T-cell (primary cell): ENCODE data around the gene SF3A1. TPM values are rescaled to one million over a fixed set of nuclear protein-coding genes. Genes with fewer than 3 reads are reported as not detected.

Experiments
- ATAC-seq, 4 experiments: fragments of 200-7000 bp in 3 of 4; fragments of 150-1000 bp in 1 of 4; cut with Tn5 transposase; replicated peaks in 1 of 4; 1 replicate in 3 of 4; 2 replicates in 1 of 4; pipeline ENCODE4 v1.10.0; 2021; ENCODE audit warnings: moderate library complexity in 3 of 4, mild to moderate bottlenecking in 2 of 4, moderate number of reproducible peaks in 1 of 4
- CTCF ChIA-PET, 2 donors: fragments of 300-600 bp; sonication (Branson Sonifier 250); formaldehyde crosslinking; loops; one replicate each; lab custom pipeline; 2022; ENCODE audit warnings: antibody characterized with exemption in 2 of 2; lab: Charles Lee
- POLR2A ChIA-PET, 2 donors: fragments of 300-600 bp; sonication (Branson Sonifier 250); formaldehyde crosslinking; loops; one replicate each; lab custom pipeline; 2022; ENCODE audit warnings: antibody characterized with exemption in 2 of 2; lab: Charles Lee
- DNase-seq, 35 experiments: peaks; one replicate each; pipeline versions ENCODE4 v3.0.0 to v3.0.0-alpha.2; 2013 to 2023
- H3K27ac ChIP-seq: one replicate; pipeline ENCODE4 v1.5.1; 2013; ENCODE audit warnings: low read length
- H3K27me3 ChIP-seq, 2 experiments: replicated peaks in 1 of 2; 1 replicate in 1 of 2; 2 replicates in 1 of 2; pipeline versions ENCODE4 v1.6.1 to v1.7.0; 2013; ENCODE audit warnings: low read length in 1 of 2, mixed read lengths in 1 of 2; ENCODE audit not compliant: control insufficient read depth in 2 of 2, insufficient read depth in 2 of 2; ENCODE audit errors: extremely low read depth in 1 of 2
- H3K36me3 ChIP-seq, 2 donors: 1 replicate in 1 of 2; 2 replicates in 1 of 2; pipeline versions ENCODE4 v1.6.1 to v1.7.0; 2013; ENCODE audit warnings: low read length in 1 of 2; ENCODE audit not compliant: control insufficient read depth in 2 of 2, insufficient read depth in 1 of 2; ENCODE audit errors: extremely low read depth in 1 of 2
- H3K4me1 ChIP-seq, 2 experiments: 1 replicate in 1 of 2; 2 replicates in 1 of 2; pipeline versions ENCODE4 v1.6.1 to v1.7.0; 2013; ENCODE audit warnings: low read length in 2 of 2, mixed read lengths in 1 of 2; ENCODE audit not compliant: insufficient read depth in 2 of 2, control insufficient read depth in 1 of 2; ENCODE audit errors: extremely low read depth in 1 of 2
- H3K4me3 ChIP-seq, 2 donors: 1 replicate in 1 of 2; 2 replicates in 1 of 2; pipeline versions ENCODE4 v1.5.1 to v1.7.0; 2013; ENCODE audit warnings: mild to moderate bottlenecking in 2 of 2, low read length in 1 of 2, moderate library complexity in 1 of 2; ENCODE audit not compliant: control insufficient read depth in 1 of 2; ENCODE audit errors: extremely low read depth in 1 of 2
- H3K9me3 ChIP-seq: 2 replicates; pipeline ENCODE4 v1.7.0; 2013
- H3K27ac Mint-ChIP-seq, 2 donors: one replicate each; pipeline ENCODE4 v1.8.0; 2020 to 2021; ENCODE audit warnings: mild to moderate bottlenecking in 2 of 2, mixed read lengths in 2 of 2
- H3K27me3 Mint-ChIP-seq, 2 donors: one replicate each; pipeline ENCODE4 v1.8.0; 2021 to 2022; ENCODE audit warnings: mixed read lengths in 2 of 2
- H3K36me3 Mint-ChIP-seq: one replicate; pipeline ENCODE4 v1.8.0; 2021; ENCODE audit warnings: mixed read lengths
- H3K4me1 Mint-ChIP-seq, 3 donors: one replicate each; pipeline ENCODE4 v1.8.0; 2020 to 2022; ENCODE audit warnings: mixed read lengths in 3 of 3, mild to moderate bottlenecking in 1 of 3
- H3K4me3 Mint-ChIP-seq, 3 donors: one replicate each; pipeline ENCODE4 v1.8.0; 2020 to 2022; ENCODE audit warnings: mild to moderate bottlenecking in 3 of 3, mixed read lengths in 3 of 3, moderate library complexity in 3 of 3
- H3K9me3 Mint-ChIP-seq, 3 donors: one replicate each; pipeline ENCODE4 v1.8.0; 2020 to 2022; ENCODE audit warnings: mixed read lengths in 3 of 3
- WGBS: methylation state at CpG from one replicate; pipeline ENCODE4 v1.1.5; 2013; ENCODE audit warnings: missing lambda C conversion rate; ENCODE audit not compliant: insufficient coverage; 5-methylcytosine and 5-hydroxymethylcytosine counted together
- total RNA-seq, 35 experiments: library from RNA in 6 of 35; stranded (reverse) in 6 of 35; fragments of 120-200 nt in 1 of 35; gene quantifications; one replicate each; pipeline versions ENCODE4 v1.2.1 to v1.2.4 and lab custom pipeline; 2013 to 2026

Gene SF3A1
- total RNA-seq, 5 donors from 2014 or later (not counting 1 experiment from before 2014, with no cell fraction given): 272 to 323 (median 292) TPM

GRCh38 chr22:30290342-30291057, 66.2 kb downstream of the SF3A1 start:
- DNase-seq (no peak), ATAC-seq (no peak)
- 67% methylated on average over 1 of the region's 3 CpGs for WGBS
- Mint-ChIP-seq H3K4me3 (peak overlapping the region; percentile 82 to 89 (median 86)), H3K9me3 (no peaks in the 10 kb centered on the region), H3K36me3 (peaks cover 18% of the 10 kb centered on the region), H3K4me1 (peaks cover 47 to 56% (median 49%) of the 10 kb centered on the region in 3 donors), H3K27me3 (no peaks in the 10 kb centered on the region), H3K27ac (peak overlapping the region; percentile 92 to 93)
- H3K9me3 ChIP-seq: no peaks in the 10 kb centered on the region
- CTCF ChIA-PET: interaction anchor here (0.5 to 4.4 kb wide), 13 partner anchors 16 to 133 kb away, joined by 3 to 83 read pairs (median 4); partner anchors contain the start of genes RNF215 (in 1 of the 2), SEC14L2 (in 1 of the 2) and TBC1D10A (in 1 of the 2)
- H3K4me3 ChIP-seq: peak overlapping the region; percentile 66 to 74
- POLR2A ChIA-PET: interaction anchor here (0.5 to 1.5 kb wide), 4 partner anchors 9 to 996 kb away, joined by 3 to 5 read pairs (median 3); partner anchors contain the start of genes CCDC157 (in 1 of the 2) and SF3A1 (in 1 of the 2)
- H3K27me3 ChIP-seq: no peaks in the 10 kb centered on the region
- H3K4me1 ChIP-seq: peaks cover 16 to 61% of the 10 kb centered on the region in 2 experiments
- H3K27ac ChIP-seq: peak overlapping the region; percentile 61
- H3K36me3 ChIP-seq: peaks cover 25 to 35% of the 10 kb centered on the region in 2 donors

- H3K36me3 Mint-ChIP-seq: peaks cover 21% of the 10 kb centered on the region
- Histone ChIP-seq H3K4me3 (peak overlapping the region; percentile 66 to 74), H3K4me1 (peaks cover 16 to 56% of the 10 kb centered on the region in 2 experiments), H3K27ac (peak overlapping the region; percentile 61), H3K9me3 (no peaks in the 10 kb centered on the region), H3K27me3 (no peaks in the 10 kb centered on the region), H3K36me3 (peaks cover 25 to 33% of the 10 kb centered on the region in 2 donors)
- peak overlapping the region; percentile 82 to 89 (median 86) for H3K4me3 Mint-ChIP-seq
- H3K27me3 Mint-ChIP-seq: no peaks in the 10 kb centered on the region
- POLR2A ChIA-PET: interaction anchor here in 1 of 2 donors (0.6 to 1.5 kb wide), 2 partner anchors 67 to 996 kb away, joined by 3 to 5 read pairs; partner anchors contain the start of genes CCDC157 and SF3A1
- peaks cover 42 to 52% (median 46%) of the 10 kb centered on the region in 3 donors for H3K4me1 Mint-ChIP-seq
- WGBS: 4% methylated on average over 11 of the region's 12 CpGs
- H3K27ac Mint-ChIP-seq: peak overlapping the region; percentile 92 to 93
- no peaks in the 10 kb centered on the region for H3K9me3 Mint-ChIP-seq
- peak in 2 of 35 experiments; percentile 26 to 37 for DNase-seq
- CTCF ChIA-PET: interaction anchor here (0.6 to 4.4 kb wide), 11 partner anchors 17 to 134 kb away, joined by 3 to 83 read pairs (median 7); partner anchors contain the start of genes RNF215 (in 1 of the 2), SEC14L2 (in 1 of the 2) and TBC1D10A (in 1 of the 2)
- ATAC-seq: peak; percentile 34 to 50 (median 40)
Measured at GRCh38 chr22:30289980-30290313, 66.7 kb downstream of the SF3A1 start.

GRCh38 chr22:30289141-30289979, 67.3 kb downstream of the SF3A1 start, which contains the start of gene CASTOR1:
CASTOR1 (minus strand) TSS chr22:30289505; CDS start chr22:30289497, 8 bp downstream.
- H3K36me3 ChIP-seq: peaks cover 22 to 28% of the 10 kb centered on the region in 2 donors
- Mint-ChIP-seq H3K27me3 (no peaks in the 10 kb centered on the region), H3K27ac (peak within 1 kb of the TSS; percentile 92 to 93), H3K4me1 (peaks cover 38 to 52% (median 45%) of the 10 kb centered on the region in 3 donors), H3K9me3 (no peaks in the 10 kb centered on the region), H3K4me3 (peak within 1 kb of the TSS; percentile 82 to 89 (median 86)), H3K36me3 (peaks cover 24% of the 10 kb centered on the region)
- peak within 1 kb of the TSS; percentile 66 to 74 for H3K4me3 ChIP-seq
- ChIA-PET POLR2A (interaction anchor here (0.6 to 1.5 kb wide), 6 partner anchors 67 to 997 kb away, joined by 3 to 9 read pairs (median 4); partner anchors contain the start of genes CCDC157 (in 2 of the 2) and SF3A1 (in 2 of the 2)), CTCF (interaction anchor here (0.6 to 4.4 kb wide), 24 partner anchors 13 to 184 kb away, joined by 3 to 83 read pairs (median 5); partner anchors contain the start of genes RNF215 (in 2 of the 2), SEC14L2 (in 1 of the 2) and TBC1D10A (in 1 of the 2))
- H3K9me3 ChIP-seq: no peaks in the 10 kb centered on the region
- no peaks in the 10 kb centered on the region for H3K27me3 ChIP-seq
- DNase-seq: peak; percentile 66 to 92 (median 78)
- H3K4me1 ChIP-seq: peaks cover 16 to 50% of the 10 kb centered on the region in 2 experiments
- peak; percentile 78 to 84 (median 81) for ATAC-seq
- WGBS: 1% methylated on average over 84 of the region's 85 CpGs
- H3K27ac ChIP-seq: peak within 1 kb of the TSS; percentile 61

- H3K27me3 ChIP-seq: no peaks in the 10 kb centered on the region
Measured at GRCh38 chr22:30288419-30289140, 68.1 kb downstream of the SF3A1 start.

More at GRCh38 chr22:30288419-30289140, 68.1 kb downstream of the SF3A1 start:
- DNase-seq: peak in 1 of 35 experiments; percentile 28
- Histone ChIP-seq H3K4me3 (peak overlapping the region; percentile 66 to 74), H3K36me3 (peaks cover 20 to 21% of the 10 kb centered on the region in 2 donors), H3K9me3 (no peaks in the 10 kb centered on the region), H3K27ac (peak overlapping the region; percentile 60), H3K4me1 (peaks cover 16 to 48% of the 10 kb centered on the region in 2 experiments)
- Mint-ChIP-seq H3K27me3 (no peaks in the 10 kb centered on the region), H3K9me3 (no peaks in the 10 kb centered on the region), H3K27ac (peak overlapping the region; percentile 79 to 82), H3K36me3 (peaks cover 19% of the 10 kb centered on the region), H3K4me1 (peaks cover 31 to 46% (median 40%) of the 10 kb centered on the region in 3 donors), H3K4me3 (peak overlapping the region; percentile 82 to 89 (median 86))
- no peak for ATAC-seq
- WGBS: 0% methylated on average over 2 of the region's 27 CpGs
- ChIA-PET POLR2A (interaction anchor here (0.5 to 1.5 kb wide), 8 partner anchors 17 to 180 kb away, joined by 3 to 9 read pairs (median 3); partner anchors contain the start of genes CCDC157 (in 2 of the 2) and SF3A1 (in 2 of the 2)), CTCF (interaction anchor here (0.6 to 4.4 kb wide), 40 partner anchors 14 to 183 kb away, joined by 3 to 83 read pairs (median 5); partner anchors contain the start of genes RNF215 (in 2 of the 2), CCDC157 (in 1 of the 2), SEC14L2 (in 1 of the 2) and SF3A1 (in 1 of the 2))
